ENCODE measurements around the gene HLA-DRB1.
"Not testable (repeated sequence)": the region's sequence is repeated elsewhere in the genome, so short reads cannot be mapped to it uniquely, and the experiment has no call there.

HLA-DRB1 gene

GRCh38 chr6:32554116-32554965 lies 35.3 kb downstream of the HLA-DRB1 start:
- no peak for DNase-seq

GRCh38 chr6:32553037-32553742 lies 36.5 kb downstream of the HLA-DRB1 start:
- DNase-seq: no peak

GRCh38 chr6:32551410-32551809 lies 38.2 kb downstream of the HLA-DRB1 start:
- no peak for DNase-seq

- DNase-seq: no peak
Measured at GRCh38 chr6:32539839-32540238, 49.8 kb downstream of the HLA-DRB1 start.

GRCh38 chr6:32530431-32530793 lies 59.2 kb downstream of the HLA-DRB1 start:
- DNase-seq: not testable (repeated sequence)

- no peak for DNase-seq
Measured at GRCh38 chr6:32529697-32530430, 59.8 kb downstream of the HLA-DRB1 start, which contains the start of gene HLA-DRB5. Gene HLA-DRB5 (minus strand): TSS chr6:32530287. CDS start chr6:32530224, 63 bp downstream.

Measured in NCI-H1092 (cell line).